Gastroesophageal sphincter (tissue), 4 donors: ENCODE data around the gene ARHGAP42. TPM values are rescaled to one million over a fixed set of nuclear protein-coding genes. Genes with fewer than 3 reads are reported as not detected.

Experiments
- ATAC-seq: fragments of 150-250 bp; one replicate; pipeline ENCODE4 v1.9.1; 2016; ENCODE audit warnings: mild to moderate bottlenecking, moderate library complexity
- H3K27ac ChIP-seq, 4 donors: fragments of 200-600 bp; sonication (generic) in 3 of 4; 1 replicate in 3 of 4; 2 replicates in 1 of 4; pipeline ENCODE4 v1.5.1; 2016 to 2019
- H3K27me3 ChIP-seq: fragments of 200-600 bp; sonication (generic); one replicate; pipeline ENCODE4 v1.5.1; 2019
- H3K36me3 ChIP-seq, 2 donors: fragments of 200-600 bp; sonication (generic); one replicate each; pipeline ENCODE4 v1.5.1; 2019; ENCODE audit warnings: control low read depth in 1 of 2
- H3K4me1 ChIP-seq, 3 donors: fragments of 200-600 bp; sonication (generic); 1 replicate in 2 of 3; 2 replicates in 1 of 3; pipeline ENCODE4 v1.5.1; 2016 to 2019; ENCODE audit warnings: control low read depth in 2 of 3
- H3K4me3 ChIP-seq, 2 donors: fragments of 200-600 bp; sonication (generic); one replicate each; pipeline ENCODE4 v1.5.1; 2019; ENCODE audit warnings: mild to moderate bottlenecking in 1 of 2, moderate library complexity in 1 of 2
- H3K9me3 ChIP-seq, 3 donors: fragments of 200-600 bp; sonication (generic); one replicate each; pipeline ENCODE4 v1.5.1; 2017 to 2019; ENCODE audit warnings: control low read depth in 2 of 3
- EP300 ChIP-seq: sonication (generic); formaldehyde crosslinking; IDR thresholded peaks from one replicate; pipeline ENCODE4 v1.6.1; 2017; ENCODE audit warnings: antibody characterized with exemption, mild to moderate bottlenecking
- POLR2A ChIP-seq, 2 donors: fragments of 450-650 bp; IDR thresholded peaks; one replicate each; pipeline ENCODE4 v1.6.1; 2017; ENCODE audit warnings: antibody characterized with exemption in 2 of 2, mild to moderate bottlenecking in 2 of 2, moderate library complexity in 1 of 2
- POLR2AphosphoS5 ChIP-seq: sonication (generic); formaldehyde crosslinking; IDR thresholded peaks from one replicate; pipeline ENCODE4 v1.6.1; 2017; ENCODE audit warnings: antibody characterized with exemption
- WGBS, 2 donors: methylation state at CpG; one replicate each; pipeline ENCODE4 v1.1.5; 2018; ENCODE audit warnings: low coverage in 1 of 2; 5-methylcytosine and 5-hydroxymethylcytosine counted together
- total RNA-seq, 4 donors: library from RNA; depleted of rRNA; stranded (reverse); fragments of >200 nt; gene quantifications; one replicate each; pipeline ENCODE4 v1.1.0, GENCODE V29; 2016
- TF ChIP-seq, protein P1 (sequence below), 4 experiments: fragments of 200-600 bp in 2 of 4; fragments of 450-650 bp in 2 of 4; sonication (generic) in 1 of 4; IDR thresholded peaks; one replicate each; pipeline ENCODE4 v1.5.1; 2017 to 2019; ENCODE audit warnings: antibody characterized with exemption in 4 of 4, mild to moderate bottlenecking in 2 of 4, moderate library complexity in 2 of 4

Gene ARHGAP42
- total RNA-seq, 4 donors from 2014 or later: 6.3 to 29.1 (median 9.9) TPM

DNA sequence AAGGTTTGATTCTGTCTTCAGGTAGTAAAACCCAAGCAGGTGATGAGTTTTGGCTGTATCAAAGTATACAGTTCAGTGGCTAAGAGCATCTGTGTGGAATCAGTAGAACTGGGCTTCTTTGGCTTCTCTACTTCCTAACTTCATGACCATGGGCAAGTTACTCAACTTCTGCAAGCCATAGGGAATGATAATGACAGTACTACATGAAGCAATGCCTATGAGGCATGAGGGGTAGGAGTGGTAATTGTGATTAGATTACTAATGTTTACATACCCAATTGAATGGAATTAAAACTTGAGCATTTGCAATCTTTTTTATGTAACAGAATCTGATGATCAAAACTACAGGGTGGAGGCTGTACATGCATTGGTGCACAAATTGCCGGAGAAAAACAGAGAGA lies 278.3 kb downstream of the ARHGAP42 start:
- H3K4me1 ChIP-seq: no peaks in the 10 kb centered on the region
- H3K4me3 ChIP-seq: no peak overlapping the region
- H3K27me3 ChIP-seq: no peaks in the 10 kb centered on the region
- H3K9me3 ChIP-seq: peaks cover 0 to 15% (median 0%) of the 10 kb centered on the region in 3 donors
- TF ChIP-seq, protein P1, sequence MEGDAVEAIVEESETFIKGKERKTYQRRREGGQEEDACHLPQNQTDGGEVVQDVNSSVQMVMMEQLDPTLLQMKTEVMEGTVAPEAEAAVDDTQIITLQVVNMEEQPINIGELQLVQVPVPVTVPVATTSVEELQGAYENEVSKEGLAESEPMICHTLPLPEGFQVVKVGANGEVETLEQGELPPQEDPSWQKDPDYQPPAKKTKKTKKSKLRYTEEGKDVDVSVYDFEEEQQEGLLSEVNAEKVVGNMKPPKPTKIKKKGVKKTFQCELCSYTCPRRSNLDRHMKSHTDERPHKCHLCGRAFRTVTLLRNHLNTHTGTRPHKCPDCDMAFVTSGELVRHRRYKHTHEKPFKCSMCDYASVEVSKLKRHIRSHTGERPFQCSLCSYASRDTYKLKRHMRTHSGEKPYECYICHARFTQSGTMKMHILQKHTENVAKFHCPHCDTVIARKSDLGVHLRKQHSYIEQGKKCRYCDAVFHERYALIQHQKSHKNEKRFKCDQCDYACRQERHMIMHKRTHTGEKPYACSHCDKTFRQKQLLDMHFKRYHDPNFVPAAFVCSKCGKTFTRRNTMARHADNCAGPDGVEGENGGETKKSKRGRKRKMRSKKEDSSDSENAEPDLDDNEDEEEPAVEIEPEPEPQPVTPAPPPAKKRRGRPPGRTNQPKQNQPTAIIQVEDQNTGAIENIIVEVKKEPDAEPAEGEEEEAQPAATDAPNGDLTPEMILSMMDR (IDR thresholded peaks at IDR 0.05): no peak
- no peak for TF ChIP-seq POLR2AphosphoS5
- TF ChIP-seq POLR2A (IDR thresholded peaks at IDR 0.05): no peak
- no peak for ATAC-seq
- WGBS, 2 donors: 86 to 100% methylated on average over 1 of the region's 1 CpG
- H3K27ac ChIP-seq: no peak overlapping the region
- peaks cover 0 to 68% of the 10 kb centered on the region in 2 donors for H3K36me3 ChIP-seq

DNA sequence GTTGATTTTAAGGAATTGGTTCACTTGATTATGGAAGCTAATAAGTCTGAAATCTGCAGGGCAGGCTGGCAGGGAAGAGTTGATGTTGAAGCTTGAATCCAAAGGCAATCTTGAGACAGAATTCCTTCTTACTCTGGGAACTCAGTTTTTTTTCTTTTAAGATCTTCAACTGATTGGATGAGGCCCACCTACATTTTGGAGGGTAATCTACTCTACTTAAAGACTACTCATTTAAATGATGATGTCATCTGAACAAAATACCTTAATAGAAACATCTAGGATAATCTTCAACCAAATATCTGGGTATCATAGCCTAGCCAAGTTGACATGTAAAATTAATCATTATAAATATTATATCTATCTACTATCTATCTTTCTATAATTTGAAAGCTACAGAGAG lies 279.3 kb downstream of the ARHGAP42 start:
- no peaks in the 10 kb centered on the region for H3K4me1 ChIP-seq
- no peak for TF ChIP-seq EP300
- no peak for TF ChIP-seq POLR2AphosphoS5
- TF ChIP-seq, protein P1 (IDR thresholded peaks at IDR 0.05): no peak
- no peak for TF ChIP-seq POLR2A (IDR thresholded peaks at IDR 0.05)
- ATAC-seq: no peak

GRCh38 chr11:100969008-100969407 lies 281.9 kb downstream of the ARHGAP42 start:
- TF ChIP-seq POLR2AphosphoS5 (no peak), EP300 (no peak), POLR2A (IDR thresholded peaks at IDR 0.05) (no peak)
- TF ChIP-seq, protein P1 (IDR thresholded peaks at IDR 0.05): no peak
- Histone ChIP-seq H3K27me3 (no peaks in the 10 kb centered on the region), H3K9me3 (peaks cover 0 to 15% (median 0%) of the 10 kb centered on the region in 3 donors), H3K4me1 (no peaks in the 10 kb centered on the region), H3K36me3 (peaks cover 0 to 50% of the 10 kb centered on the region in 2 donors), H3K27ac (no peak overlapping the region), H3K4me3 (no peak overlapping the region)
- ATAC-seq: no peak

More for the DNA sequence above, 279.3 kb downstream of the ARHGAP42 start:
- H3K4me3 ChIP-seq: no peak overlapping the region
- H3K27ac ChIP-seq: no peak overlapping the region
- H3K36me3 ChIP-seq: peaks cover 0 to 64% of the 10 kb centered on the region in 2 donors
- no peaks in the 10 kb centered on the region for H3K27me3 ChIP-seq
- peaks cover 0 to 15% (median 0%) of the 10 kb centered on the region in 3 donors for H3K9me3 ChIP-seq

- no peak overlapping the region for H3K27ac ChIP-seq
- no peak for TF ChIP-seq EP300
- TF ChIP-seq, protein P1 (IDR thresholded peaks at IDR 0.05): no peak
- TF ChIP-seq POLR2AphosphoS5: no peak
- TF ChIP-seq POLR2A (IDR thresholded peaks at IDR 0.05): no peak
- no peak overlapping the region for H3K4me3 ChIP-seq
- H3K36me3 ChIP-seq: peaks cover 0 to 53% of the 10 kb centered on the region in 2 donors
- no peaks in the 10 kb centered on the region for H3K4me1 ChIP-seq
- H3K27me3 ChIP-seq: no peaks in the 10 kb centered on the region
- peaks cover 0 to 15% (median 0%) of the 10 kb centered on the region in 3 donors for H3K9me3 ChIP-seq
- 78 to 94% methylated on average over 2 to 4 of the region's 4 CpGs for WGBS, 2 donors
- ATAC-seq: no peak
Measured at GRCh38 chr11:100970283-100971164, 283.4 kb downstream of the ARHGAP42 start.

DNA sequence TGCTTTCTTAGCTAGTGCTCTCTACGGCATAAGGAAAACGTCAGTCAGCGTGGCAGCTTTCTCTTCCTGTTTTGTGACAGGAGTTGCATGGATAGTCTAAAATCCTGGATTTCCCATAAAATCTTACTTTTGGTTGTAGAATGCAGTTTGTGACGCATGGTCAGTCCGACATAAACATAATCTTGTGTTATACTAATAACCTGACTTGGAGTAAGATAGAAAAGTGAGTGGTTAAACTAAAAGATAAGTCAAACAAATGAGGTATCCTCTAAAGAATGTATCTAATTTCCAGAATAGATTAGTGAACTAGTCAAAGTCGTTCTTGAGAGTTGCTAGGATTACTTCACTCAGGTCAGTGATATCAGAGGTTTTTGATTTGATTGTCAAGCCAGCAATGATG lies 285.0 kb downstream of the ARHGAP42 start:
- TF ChIP-seq, protein P1 (IDR thresholded peaks at IDR 0.05): no peak
- TF ChIP-seq POLR2AphosphoS5 (no peak), POLR2A (IDR thresholded peaks at IDR 0.05) (no peak), EP300 (no peak)
- ATAC-seq: no peak
- H3K9me3 ChIP-seq: peaks cover 0 to 15% (median 0%) of the 10 kb centered on the region in 3 donors
- no peaks in the 10 kb centered on the region for H3K4me1 ChIP-seq
- H3K4me3 ChIP-seq: no peak overlapping the region
- WGBS, 2 donors: 67 to 92% methylated on average over 6 of the region's 6 CpGs
- H3K27me3 ChIP-seq: no peaks in the 10 kb centered on the region
- H3K36me3 ChIP-seq: peaks cover 0 to 57% of the 10 kb centered on the region in 2 donors
- H3K27ac ChIP-seq: no peak overlapping the region
